ENCODE data around the gene TTLL9. TPM values are rescaled to one million over a fixed set of nuclear protein-coding genes. Genes with fewer than 3 reads are reported as not detected.

TTLL9 gene
- total and polyA plus RNA-seq, 2 of the 13 experiments (the other 11 are each of a cell fraction or from before 2014, with no cell fraction given) = not detected

DNA sequence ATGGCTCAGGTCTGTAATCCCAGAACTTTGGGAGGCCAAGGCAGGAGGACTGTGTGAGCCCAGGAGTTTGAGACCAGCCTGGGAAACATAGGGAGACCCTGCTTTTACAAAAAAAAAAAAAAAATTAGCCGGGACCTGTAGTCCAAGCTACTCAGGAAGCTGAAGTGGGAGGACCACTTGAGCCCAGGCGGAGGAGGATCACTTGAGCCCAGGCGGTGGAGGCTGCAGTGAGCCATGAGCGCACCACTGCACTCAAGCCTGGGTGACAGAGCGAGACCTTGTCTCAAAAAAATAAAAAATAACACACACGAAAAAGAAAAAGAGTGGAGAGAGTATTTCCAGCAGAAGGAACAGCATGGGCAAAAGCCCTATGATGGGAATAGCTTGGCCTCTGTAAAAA is 2.0 kb downstream of the TTLL9 start (continued):
- TF ChIP-seq ZNF772 (CRISPR knock-in tag; IDR thresholded peaks at IDR 0.05) (no peak), ZNF343 (CRISPR knock-in tag; IDR thresholded peaks at IDR 0.05) (no peak), NR2C2 (CRISPR knock-in tag; IDR thresholded peaks at IDR 0.05; ENCODE audit: borderline replicate concordance) (no peak), ZNF232 (CRISPR knock-in tag; IDR thresholded peaks at IDR 0.05; ENCODE audit: borderline replicate concordance) (no peak)

GRCh38 chr20:31875671-31876070 is 5.2 kb downstream of the TTLL9 start:
- WGBS (ENCODE audit: low lambda C conversion rate) = 44% methylated on average over 2 of the region's 2 CpGs

DNA sequence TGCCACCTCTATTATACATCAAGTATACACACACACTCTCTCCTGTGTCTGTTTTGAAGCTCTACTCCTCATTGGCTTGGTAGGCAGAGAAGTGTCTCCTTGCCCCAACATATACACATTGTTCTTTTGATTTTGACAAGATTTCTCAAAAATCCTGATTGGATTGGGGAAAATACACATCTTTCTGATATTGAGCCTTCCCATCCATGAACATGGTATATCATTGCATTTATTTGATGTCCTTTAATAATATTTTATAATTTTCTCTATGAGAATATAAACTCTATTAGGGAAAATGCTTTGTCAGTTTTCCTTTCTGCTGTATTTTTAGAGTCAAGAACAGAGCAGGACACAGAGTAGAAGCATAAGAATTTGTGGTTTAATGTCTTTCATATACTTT is 7.2 kb downstream of the TTLL9 start:
- TF ChIP-seq, protein P1, sequence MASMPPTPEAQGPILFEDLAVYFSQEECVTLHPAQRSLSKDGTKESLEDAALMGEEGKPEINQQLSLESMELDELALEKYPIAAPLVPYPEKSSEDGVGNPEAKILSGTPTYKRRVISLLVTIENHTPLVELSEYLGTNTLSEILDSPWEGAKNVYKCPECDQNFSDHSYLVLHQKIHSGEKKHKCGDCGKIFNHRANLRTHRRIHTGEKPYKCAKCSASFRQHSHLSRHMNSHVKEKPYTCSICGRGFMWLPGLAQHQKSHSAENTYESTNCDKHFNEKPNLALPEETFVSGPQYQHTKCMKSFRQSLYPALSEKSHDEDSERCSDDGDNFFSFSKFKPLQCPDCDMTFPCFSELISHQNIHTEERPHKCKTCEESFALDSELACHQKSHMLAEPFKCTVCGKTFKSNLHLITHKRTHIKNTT (CRISPR knock-in tag; IDR thresholded peaks at IDR 0.05) = no peak
- TF ChIP-seq ZNF800 (CRISPR knock-in tag; IDR thresholded peaks at IDR 0.05) = no peak
- TF ChIP-seq REPIN1 (CRISPR knock-in tag; IDR thresholded peaks at IDR 0.05; ENCODE audit: borderline replicate concordance, low read depth) = no peak
- POLR2A ChIA-PET = interaction anchor here (1.0 kb wide), 1 partner anchor 8 kb away, joined by 3 read pairs; no protein-coding TSS in a partner anchor
- no peak for FAIRE-seq

More at GRCh38 chr20:31875671-31876070, 5.2 kb downstream of the TTLL9 start:
- ATAC-seq (no peak), DNase-seq (ENCODE audit: low spot score) (no peak), FAIRE-seq (no peak)
- in situ Hi-C loops (cut with HindIII; ENCODE audit: extremely low pct_ligation_motif_present, low pct_unique_long_range_greater_than_20kb) = no loop called here
- Histone ChIP-seq H3K79me2 (ENCODE audit: insufficient read depth, low read length) (no peaks in the 10 kb centered on the region), H3K36me3 (replicated peaks in 1 of 2; ENCODE audit: control insufficient read depth in 1 of 2, insufficient read depth in 2 of 2, low read length in 2 of 2) (no peaks in the 10 kb centered on the region), H3K4me3 (replicated peaks in 1 of 3; ENCODE audit: insufficient read depth in 1 of 3, low read depth in 2 of 3, low read length in 3 of 3) (no peak overlapping the region), H3K4me2 (ENCODE audit: low read depth, low read length) (no peak overlapping the region), H2AFZ (ENCODE audit: low read length) (no peak overlapping the region), H3K27me3 (ENCODE audit: control insufficient read depth in 1 of 2, insufficient read depth in 2 of 2, low read length in 2 of 2) (peaks cover 4 to 24% of the 10 kb centered on the region in 2 experiments; a peak in 3 of 5 replicates), H3K9me3 (ENCODE audit: low read length) (no peaks in the 10 kb centered on the region), H3K4me1 (ENCODE audit: insufficient read depth, low read length) (peaks cover 20% of the 10 kb centered on the region), H4K20me1 (ENCODE audit: insufficient read depth, low read length) (no peaks in the 10 kb centered on the region), H3K9ac (ENCODE audit: insufficient read depth, low read depth, low read length) (no peak overlapping the region), H3K27ac (ENCODE audit: extremely low read length, insufficient read depth, low read length) (no peak overlapping the region)
- intact Hi-C loops (cut with micrococcal nuclease; ENCODE audit: unreplicated experiment) = no loop called here
- CTCF ChIA-PET (ENCODE audit: low intra/inter-chr PET ratio, low total read pairs) = no interaction called here
- BruUV-seq (replicated peaks) = no TSS peak
- POLR2A ChIA-PET = no interaction called here
- TF ChIP-seq HNRNPK (IDR thresholded peaks at IDR 0.05; ENCODE audit: low read depth, low read length, poor library complexity, severe bottlenecking) = peak; percentile 17
- TF ChIP-seq ZNF44 (CRISPR knock-in tag; IDR thresholded peaks at IDR 0.05) = no peak
- TF ChIP-seq HES4 (CRISPR knock-in tag; IDR thresholded peaks at IDR 0.05; ENCODE audit: borderline replicate concordance) = no peak

More for the DNA sequence above, 7.2 kb downstream of the TTLL9 start:
- Histone ChIP-seq H3K9ac (ENCODE audit: insufficient read depth, low read depth, low read length) (no peak overlapping the region), H3K36me3 (replicated peaks in 1 of 2; ENCODE audit: control insufficient read depth in 1 of 2, insufficient read depth in 2 of 2, low read length in 2 of 2) (no peaks in the 10 kb centered on the region), H3K9me3 (ENCODE audit: low read length) (no peaks in the 10 kb centered on the region), H3K79me2 (ENCODE audit: insufficient read depth, low read length) (no peaks in the 10 kb centered on the region), H3K27ac (ENCODE audit: extremely low read length, insufficient read depth, low read length) (no peak overlapping the region), H3K4me3 (replicated peaks in 1 of 3; ENCODE audit: insufficient read depth in 1 of 3, low read depth in 2 of 3, low read length in 3 of 3) (no peak overlapping the region), H3K4me2 (ENCODE audit: low read depth, low read length) (no peak overlapping the region), H3K4me1 (ENCODE audit: insufficient read depth, low read length) (peaks cover 31% of the 10 kb centered on the region), H3K27me3 (ENCODE audit: control insufficient read depth in 1 of 2, insufficient read depth in 2 of 2, low read length in 2 of 2) (peaks cover 0 to 6% of the 10 kb centered on the region in 2 experiments; a peak in 3 of 5 replicates), H4K20me1 (ENCODE audit: insufficient read depth, low read length) (no peaks in the 10 kb centered on the region), H2AFZ (ENCODE audit: low read length) (no peak overlapping the region)
- no TSS peak for BruUV-seq (replicated peaks)
- intact Hi-C loops (cut with micrococcal nuclease; ENCODE audit: unreplicated experiment) (no loop called here), in situ Hi-C loops (cut with HindIII; ENCODE audit: extremely low pct_ligation_motif_present, low pct_unique_long_range_greater_than_20kb) (no loop called here)
- CTCF ChIA-PET (ENCODE audit: low intra/inter-chr PET ratio, low total read pairs) = no interaction called here
- ATAC-seq (no peak), DNase-seq (ENCODE audit: low spot score) (no peak)

All from HepG2 (cell line).